ENCODE measurements around the gene AK9. TPM values are rescaled to one million over a fixed set of nuclear protein-coding genes. Genes with fewer than 3 reads are reported as not detected.

The AK9 gene
- total and polyA plus RNA-seq, 2 donors: 12.9 to 14.4 TPM

DNA sequence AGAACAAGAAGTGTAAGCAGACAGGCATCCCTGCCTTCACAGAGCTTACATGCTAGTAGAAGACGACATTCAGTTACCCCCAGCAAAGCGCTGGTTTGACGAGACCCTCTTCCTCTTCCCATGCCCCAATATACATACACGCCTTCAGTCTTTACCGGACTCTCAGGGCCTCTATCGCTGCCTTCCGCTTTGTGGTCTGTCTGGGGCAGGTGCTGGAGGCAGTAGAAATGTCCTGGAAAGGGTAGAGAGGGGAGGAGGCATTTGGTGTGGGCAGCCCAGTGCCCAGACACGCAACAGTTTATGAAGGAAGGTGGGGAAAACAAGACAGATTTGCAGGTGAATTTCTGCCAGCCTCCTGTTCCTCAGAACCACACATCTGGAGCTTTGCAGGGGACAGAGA, 244.5 kb downstream of the AK9 start:
- Histone ChIP-seq H3K9me3 (ENCODE audit: control insufficient read depth in 2 of 2, insufficient read depth in 1 of 2, low read length in 1 of 2) (peaks cover 1 to 4% of the 10 kb centered on the region in 2 donors), H3K27me3 (ENCODE audit: control insufficient read depth in 2 of 2, insufficient read depth in 1 of 2, low read length in 1 of 2) (no peaks in the 10 kb centered on the region), H3K4me1 (ENCODE audit: control insufficient read depth in 2 of 2, insufficient read depth in 2 of 2, low read length in 2 of 2) (peaks cover 16 to 26% of the 10 kb centered on the region in 2 donors), H3K36me3 (ENCODE audit: control insufficient read depth in 2 of 2, insufficient read depth in 2 of 2, low read length in 1 of 2) (peaks cover 60 to 62% of the 10 kb centered on the region in 2 donors), H3K4me3 (ENCODE audit: low read length in 2 of 2) (no peak overlapping the region), H3K27ac (ENCODE audit: low read depth in 1 of 2, low read length in 1 of 2) (no peak overlapping the region)
- DNase-seq (ENCODE audit: low read depth in 6 of 9, low spot score in 9 of 9): no peak
- WGBS: 75% methylated on average over 8 of the region's 8 CpGs

DNA sequence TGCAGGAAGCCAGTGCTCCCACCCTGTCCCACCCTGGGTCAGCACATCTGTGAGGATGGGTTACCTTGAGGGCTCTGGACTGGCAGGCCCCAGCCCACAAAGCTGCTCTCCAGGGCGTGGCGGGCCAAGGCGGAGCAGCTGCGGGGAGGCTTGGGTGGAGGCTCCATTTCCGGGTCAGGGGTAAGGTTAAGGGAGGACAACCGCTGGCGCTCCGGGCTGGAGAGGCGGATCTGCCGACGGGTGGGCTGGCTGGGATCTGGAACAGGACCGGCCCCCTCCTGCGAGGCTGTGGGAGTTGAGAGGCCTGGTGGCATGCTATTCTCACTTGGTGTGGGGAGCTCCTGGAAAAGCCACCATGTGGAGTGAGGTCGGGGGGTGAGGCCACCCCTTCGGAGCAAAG, 244.9 kb downstream of the AK9 start:
- peaks cover 18 to 31% of the 10 kb centered on the region in 2 donors for H3K4me1 ChIP-seq (ENCODE audit: control insufficient read depth in 2 of 2, insufficient read depth in 2 of 2, low read length in 2 of 2)
- WGBS: 96% methylated on average over 15 of the region's 15 CpGs
- H3K27me3 ChIP-seq (ENCODE audit: control insufficient read depth in 2 of 2, insufficient read depth in 1 of 2, low read length in 1 of 2): no peaks in the 10 kb centered on the region
- H3K27ac ChIP-seq (ENCODE audit: low read depth in 1 of 2, low read length in 1 of 2): no peak overlapping the region
- no peak overlapping the region for H3K4me3 ChIP-seq (ENCODE audit: low read length in 2 of 2)
- H3K36me3 ChIP-seq (ENCODE audit: control insufficient read depth in 2 of 2, insufficient read depth in 2 of 2, low read length in 1 of 2): peaks cover 56 to 60% of the 10 kb centered on the region in 2 donors
- DNase-seq (ENCODE audit: low read depth in 6 of 9, low spot score in 9 of 9): no peak
- peaks cover 1 to 4% of the 10 kb centered on the region in 2 donors for H3K9me3 ChIP-seq (ENCODE audit: control insufficient read depth in 2 of 2, insufficient read depth in 1 of 2, low read length in 1 of 2)

DNA sequence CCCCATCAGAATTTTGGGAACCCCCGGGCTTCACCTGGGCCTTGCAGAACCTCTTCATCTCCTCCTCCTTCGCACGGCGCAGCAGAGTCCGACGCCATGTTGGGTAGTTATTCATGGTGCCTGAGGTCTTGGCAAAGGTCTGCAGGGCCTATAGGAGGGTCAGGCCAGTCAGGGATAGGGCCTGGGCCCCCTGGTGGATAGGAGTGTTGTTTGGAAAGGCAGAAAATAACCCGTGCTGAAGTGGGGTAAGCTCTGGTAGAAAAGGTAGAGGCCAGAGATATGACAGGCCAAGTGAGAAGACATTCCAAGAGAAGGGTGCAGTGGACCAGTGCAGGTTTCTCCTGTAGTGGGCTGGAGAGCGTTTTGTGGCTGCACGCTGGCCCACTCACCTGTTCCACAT, 245.6 kb downstream of the AK9 start:
- H3K4me1 ChIP-seq (ENCODE audit: control insufficient read depth in 2 of 2, insufficient read depth in 2 of 2, low read length in 2 of 2): peaks cover 18 to 30% of the 10 kb centered on the region in 2 donors
- H3K4me3 ChIP-seq (ENCODE audit: low read length in 2 of 2): no peak overlapping the region
- DNase-seq (ENCODE audit: low read depth in 6 of 9, low spot score in 9 of 9): no peak
- peaks cover 1 to 4% of the 10 kb centered on the region in 2 donors for H3K9me3 ChIP-seq (ENCODE audit: control insufficient read depth in 2 of 2, insufficient read depth in 1 of 2, low read length in 1 of 2)
- 97% methylated on average over 9 of the region's 9 CpGs for whole genome bisulfite sequencing
- H3K27ac ChIP-seq (ENCODE audit: low read depth in 1 of 2, low read length in 1 of 2): no peak overlapping the region
- peaks cover 52 to 60% of the 10 kb centered on the region in 2 donors for H3K36me3 ChIP-seq (ENCODE audit: control insufficient read depth in 2 of 2, insufficient read depth in 2 of 2, low read length in 1 of 2)
- H3K27me3 ChIP-seq (ENCODE audit: control insufficient read depth in 2 of 2, insufficient read depth in 1 of 2, low read length in 1 of 2): no peaks in the 10 kb centered on the region

DNA sequence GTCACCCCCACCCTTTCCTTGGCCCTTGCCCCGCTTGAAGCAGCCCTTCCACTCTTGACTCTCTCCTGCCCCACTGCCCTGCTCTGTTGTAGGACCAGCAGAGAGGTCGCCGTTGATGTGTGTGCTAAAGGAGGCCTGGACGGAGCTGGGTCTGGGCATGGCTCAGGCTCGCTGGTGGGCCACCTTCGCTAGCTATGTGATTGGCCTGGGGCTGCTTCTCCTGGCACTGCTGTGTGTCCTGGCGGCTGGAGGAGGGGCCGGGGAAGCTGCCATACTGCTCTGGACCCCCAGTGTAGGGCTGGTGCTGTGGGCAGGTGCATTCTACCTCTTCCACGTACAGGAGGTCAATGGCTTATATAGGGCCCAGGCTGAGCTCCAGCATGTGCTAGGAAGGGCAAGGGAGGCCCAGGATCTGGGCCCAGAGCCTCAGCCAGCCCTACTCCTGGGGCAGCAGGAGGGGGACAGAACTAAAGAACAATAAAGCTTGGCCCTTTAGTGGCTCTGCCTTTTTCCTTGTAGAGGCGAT, 247.5 kb downstream of the AK9 start:
- 97% methylated on average over 10 of the region's 10 CpGs for WGBS
- DNase-seq (ENCODE audit: low read depth in 6 of 9, low spot score in 9 of 9): no peak
- H3K36me3 ChIP-seq (ENCODE audit: control insufficient read depth in 2 of 2, insufficient read depth in 2 of 2, low read length in 1 of 2): peaks cover 51 to 59% of the 10 kb centered on the region in 2 donors

More for the DNA sequence above, 247.5 kb downstream of the AK9 start:
- Histone ChIP-seq H3K27me3 (ENCODE audit: control insufficient read depth in 2 of 2, insufficient read depth in 1 of 2, low read length in 1 of 2) (peaks cover 0 to 2% of the 10 kb centered on the region in 2 donors), H3K4me3 (ENCODE audit: low read length in 2 of 2) (no peak overlapping the region), H3K9me3 (ENCODE audit: control insufficient read depth in 2 of 2, insufficient read depth in 1 of 2, low read length in 1 of 2) (peaks cover 1 to 4% of the 10 kb centered on the region in 2 donors), H3K27ac (ENCODE audit: low read depth in 1 of 2, low read length in 1 of 2) (no peak overlapping the region), H3K4me1 (ENCODE audit: control insufficient read depth in 2 of 2, insufficient read depth in 2 of 2, low read length in 2 of 2) (peaks cover 16 to 28% of the 10 kb centered on the region in 2 donors)

Other genes starting within 250 kb of the AK9 start
- 27.6 TPM for gene MICAL1, start 235.4 kb downstream of the AK9 start, total RNA-seq
- gene MICAL1, start 235.4 kb downstream of the AK9 start, polyA plus RNA-seq: 118 TPM
- 9.2 TPM for gene ZBTB24, start 208.0 kb downstream of the AK9 start, total RNA-seq
- gene ZBTB24, start 208.0 kb downstream of the AK9 start, polyA plus RNA-seq: 9.2 TPM
- 18.9 TPM for gene FIG4, start 94 bp upstream of the AK9 start, total RNA-seq
- gene FIG4, start 94 bp upstream of the AK9 start, polyA plus RNA-seq: 16.7 TPM

Measured in thymus (tissue), 11 donors.